Measurements from ENCODE around the gene C2CD2.

The C2CD2 gene

GRCh38 chr21:41892726-41893125 lies 61.1 kb downstream of the C2CD2 start:
- no peak for TF ChIP-seq FOXP2 (optimal IDR thresholded peaks at IDR 0.05; ENCODE audit: borderline replicate concordance, extremely low read depth, extremely low read length, insufficient read depth)
- TF ChIP-seq SIN3A (IDR thresholded peaks at IDR 0.05; ENCODE audit: borderline replicate concordance, insufficient read depth, low read length) = no peak
- TF ChIP-seq REST (IDR thresholded peaks at IDR 0.05; ENCODE audit: insufficient read depth in 1 of 2, low read depth in 2 of 2, low read length in 2 of 2) = no peak
- no peak for TF ChIP-seq POLR2AphosphoS5 (IDR thresholded peaks at IDR 0.05; ENCODE audit: low read depth, low read length)
- no peak for TF ChIP-seq TAF1 (IDR thresholded peaks at IDR 0.05; ENCODE audit: borderline replicate concordance, insufficient read depth, low read length)

- TF ChIP-seq POLR2AphosphoS5 (IDR thresholded peaks at IDR 0.05; ENCODE audit: low read depth, low read length) (no peak), TAF1 (IDR thresholded peaks at IDR 0.05; ENCODE audit: borderline replicate concordance, insufficient read depth, low read length) (no peak), REST (IDR thresholded peaks at IDR 0.05; ENCODE audit: insufficient read depth in 1 of 2, low read depth in 2 of 2, low read length in 2 of 2) (no peak), FOXP2 (optimal IDR thresholded peaks at IDR 0.05; ENCODE audit: borderline replicate concordance, extremely low read depth, extremely low read length, insufficient read depth) (no peak), SIN3A (IDR thresholded peaks at IDR 0.05; ENCODE audit: borderline replicate concordance, insufficient read depth, low read length) (no peak)
These were observed 62.7 kb downstream of the C2CD2 start for GRCh38 chr21:41891132-41891531.

GRCh38 chr21:41890355-41890754 lies 63.5 kb downstream of the C2CD2 start:
- TF ChIP-seq POLR2AphosphoS5 (IDR thresholded peaks at IDR 0.05; ENCODE audit: low read depth, low read length) (no peak), SIN3A (IDR thresholded peaks at IDR 0.05; ENCODE audit: borderline replicate concordance, insufficient read depth, low read length) (no peak), FOXP2 (optimal IDR thresholded peaks at IDR 0.05; ENCODE audit: borderline replicate concordance, extremely low read depth, extremely low read length, insufficient read depth) (no peak), TAF1 (IDR thresholded peaks at IDR 0.05; ENCODE audit: borderline replicate concordance, insufficient read depth, low read length) (no peak), REST (IDR thresholded peaks at IDR 0.05; ENCODE audit: insufficient read depth in 1 of 2, low read depth in 2 of 2, low read length in 2 of 2) (no peak)

GRCh38 chr21:41888749-41889376 lies 65.0 kb downstream of the C2CD2 start:
- TF ChIP-seq REST (IDR thresholded peaks at IDR 0.05; ENCODE audit: insufficient read depth in 1 of 2, low read depth in 2 of 2, low read length in 2 of 2) (no peak), FOXP2 (optimal IDR thresholded peaks at IDR 0.05; ENCODE audit: borderline replicate concordance, extremely low read depth, extremely low read length, insufficient read depth) (no peak), SIN3A (IDR thresholded peaks at IDR 0.05; ENCODE audit: borderline replicate concordance, insufficient read depth, low read length) (no peak), POLR2AphosphoS5 (IDR thresholded peaks at IDR 0.05; ENCODE audit: low read depth, low read length) (no peak), TAF1 (IDR thresholded peaks at IDR 0.05; ENCODE audit: borderline replicate concordance, insufficient read depth, low read length) (no peak)

All from PFSK-1 (cell line).